ENCODE data around the gene SIRT4.

SIRT4 gene

GRCh38 chr12:120278137-120279069, 23.7 kb upstream of the SIRT4 start:
- no peak for DNase-seq

GRCh38 chr12:120283318-120283717, 18.8 kb upstream of the SIRT4 start:
- DNase-seq: peak; percentile 31

DNA sequence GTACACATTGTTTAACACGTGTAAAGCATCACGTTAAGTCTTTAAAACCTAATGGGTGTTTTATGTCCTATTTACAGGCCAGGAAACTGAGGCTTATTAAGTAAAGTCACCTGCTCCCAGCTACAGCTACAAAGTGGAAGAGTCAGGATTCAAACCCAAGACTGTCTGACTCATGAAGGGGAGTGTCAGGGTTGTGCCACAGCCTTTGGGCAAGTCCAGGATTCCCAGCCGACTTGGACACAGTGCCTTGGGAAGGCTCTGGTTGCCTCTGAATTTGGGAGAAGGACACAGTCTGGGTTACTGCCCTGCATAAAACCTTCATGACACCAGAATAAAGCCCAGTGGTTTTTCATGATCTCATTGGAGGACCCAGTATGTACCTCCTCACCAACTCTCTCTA, 17.7 kb upstream of the SIRT4 start:
- no peak for DNase-seq

DNA sequence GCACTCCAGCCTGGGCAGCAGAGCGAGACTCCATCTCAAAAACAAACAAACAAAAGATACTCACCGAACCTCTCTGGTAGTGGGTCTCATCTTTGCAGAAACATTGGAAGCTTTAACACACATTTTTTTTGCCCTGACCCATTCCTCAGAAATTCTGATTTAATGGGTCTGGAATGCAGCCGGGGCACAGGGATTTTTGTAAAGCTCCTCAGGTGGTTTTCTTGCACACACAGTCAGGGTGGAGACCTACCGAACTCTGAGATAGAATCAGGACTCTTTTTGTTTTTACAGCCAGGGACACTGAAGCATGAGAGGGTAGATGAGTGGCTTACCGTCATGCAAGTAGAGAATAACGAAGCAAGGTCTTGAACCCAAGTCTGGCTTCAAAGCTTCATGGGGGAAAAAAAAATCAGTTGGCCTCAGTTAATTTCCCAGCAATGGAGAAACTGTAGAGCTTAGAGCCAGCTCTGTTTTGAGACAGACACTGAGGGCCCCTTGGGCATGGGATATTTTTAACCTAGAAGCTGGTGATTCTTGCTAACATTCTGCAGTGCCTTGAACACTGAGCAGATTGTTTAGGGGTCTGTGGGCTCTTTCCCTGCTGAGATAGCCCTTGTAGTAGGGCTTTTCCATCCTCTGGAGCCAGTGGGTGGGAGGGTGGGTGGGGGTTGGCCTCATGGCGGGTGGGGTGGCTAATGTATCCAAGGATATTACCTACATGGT, 15.2 kb upstream of the SIRT4 start:
- no peak for DNase-seq

DNA sequence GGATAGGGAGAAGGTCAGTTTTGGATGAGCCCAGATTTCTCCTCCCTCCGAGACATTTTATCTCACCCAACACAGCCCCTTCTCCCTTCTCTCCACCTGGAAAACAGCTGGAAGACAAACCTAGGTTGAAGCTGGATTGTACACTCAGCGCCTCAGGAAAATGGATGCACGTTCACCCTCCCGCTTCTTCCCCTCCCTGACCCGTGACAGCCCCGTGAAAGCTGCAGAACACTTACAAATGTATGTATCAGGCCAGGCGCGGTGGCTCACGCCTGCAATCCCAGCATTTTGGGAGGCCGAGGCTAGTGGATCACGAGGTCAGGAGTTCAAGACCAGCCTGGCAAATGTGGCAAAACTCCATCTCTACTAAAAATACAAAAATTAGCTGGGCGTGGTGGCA, 14.6 kb upstream of the SIRT4 start:
- DNase-seq: no peak

DNA sequence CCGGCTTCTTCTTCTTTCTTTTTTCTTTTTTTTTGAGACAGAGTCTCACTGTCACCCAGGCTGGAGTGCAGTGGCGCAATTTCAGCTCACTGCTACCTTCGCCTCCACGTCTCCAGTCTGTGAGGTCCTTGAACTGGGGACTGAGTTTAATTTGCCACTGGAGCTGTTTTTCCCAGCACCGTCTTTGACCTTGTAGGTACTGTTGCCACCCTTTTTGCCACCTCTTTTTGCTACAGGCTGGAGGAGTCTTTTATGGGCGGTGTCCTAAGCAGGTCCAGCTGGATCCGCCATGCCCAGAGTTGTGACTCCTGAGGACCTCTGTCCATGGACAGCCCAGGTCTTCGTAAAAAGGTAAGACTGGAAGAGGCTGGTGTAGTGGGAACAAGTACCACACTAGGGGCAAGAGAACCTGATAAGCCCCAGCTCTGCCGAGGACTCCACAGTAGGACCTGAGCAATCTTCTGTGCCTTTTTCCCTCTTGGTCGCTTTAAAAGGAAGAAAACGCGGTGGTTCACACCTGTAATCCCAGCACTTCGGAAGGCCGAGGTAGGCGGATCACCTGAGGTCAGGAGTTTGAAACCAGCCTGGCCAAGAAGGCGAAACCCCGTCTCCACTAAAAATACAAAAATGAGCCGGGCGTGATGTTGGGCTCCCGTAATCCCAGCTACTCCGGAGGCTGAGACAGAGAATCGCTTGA, 11.4 kb upstream of the SIRT4 start:
- DNase-seq: no peak

GRCh38 chr12:120292411-120292660, 9.8 kb upstream of the SIRT4 start:
- no peak for DNase-seq

DNA sequence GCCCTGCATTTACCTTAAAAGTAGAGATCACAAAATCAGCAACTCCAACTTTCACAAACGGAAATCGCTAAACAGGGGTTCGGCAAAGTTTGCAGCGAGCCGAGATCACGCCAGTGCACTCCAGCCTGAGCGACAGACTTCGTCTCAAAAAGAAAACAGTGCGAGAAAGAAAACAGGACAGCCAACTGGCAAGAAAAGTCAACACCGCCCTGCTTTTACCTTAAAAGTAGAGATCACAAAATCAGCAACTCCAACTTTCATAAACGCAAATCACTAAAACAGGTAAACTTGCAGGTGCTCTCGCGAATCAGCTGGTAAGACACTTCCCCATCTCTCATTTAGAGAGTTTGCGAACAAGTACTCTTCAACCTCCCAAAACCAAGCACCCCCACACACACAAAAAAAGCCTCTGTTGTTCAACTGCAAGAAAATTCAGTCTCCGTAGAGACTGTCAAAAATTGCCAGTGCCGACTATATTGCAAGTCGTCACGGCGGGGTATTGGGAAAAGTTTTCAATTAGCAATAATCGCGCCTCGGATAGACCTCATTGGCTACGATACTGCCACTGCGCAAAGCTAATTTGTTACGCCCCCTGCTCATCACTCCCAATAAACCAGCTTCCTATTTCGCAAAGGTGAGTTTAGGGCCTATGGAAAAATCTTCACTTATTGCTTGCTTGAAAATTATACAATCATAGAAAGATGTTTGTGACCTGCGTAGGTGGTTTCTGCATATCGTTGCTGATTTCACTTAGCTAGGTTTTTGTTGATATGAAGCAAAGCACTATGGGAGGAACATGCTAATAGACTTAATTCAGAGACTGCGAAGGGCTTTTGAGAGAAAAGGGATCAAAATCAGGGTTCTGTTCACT, 9.2 kb upstream of the SIRT4 start, which contains the start of gene RNU4-1:
Gene RNU4-1 (minus strand): TSS at position 577 of the 871 bp plus-strand sequence.
- peak; percentile 98 for DNase-seq

GRCh38 chr12:120314220-120314619, 12.1 kb downstream of the SIRT4 start:
- DNase-seq: no peak

DNA sequence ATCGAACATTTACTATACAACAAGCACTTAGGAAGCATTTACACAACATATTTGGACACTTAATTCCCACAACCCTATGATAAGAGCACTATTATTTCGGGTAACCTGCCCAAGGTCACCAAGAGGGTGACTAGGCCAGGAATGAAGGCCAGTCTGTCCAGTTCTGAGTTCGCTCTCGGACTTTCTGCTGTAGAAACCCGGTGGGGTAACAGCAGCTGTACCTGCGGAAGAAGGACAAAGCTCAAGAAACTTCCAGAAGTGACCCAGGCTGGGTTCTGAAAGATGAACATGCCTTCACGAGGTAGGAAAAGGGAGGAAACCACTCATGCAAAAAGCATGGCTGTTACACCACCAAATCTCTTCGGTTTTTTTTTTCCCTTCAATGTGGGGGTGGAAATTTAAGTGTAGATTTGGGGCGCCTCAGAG, 14.7 kb downstream of the SIRT4 start:
- no peak for DNase-seq

DNA sequence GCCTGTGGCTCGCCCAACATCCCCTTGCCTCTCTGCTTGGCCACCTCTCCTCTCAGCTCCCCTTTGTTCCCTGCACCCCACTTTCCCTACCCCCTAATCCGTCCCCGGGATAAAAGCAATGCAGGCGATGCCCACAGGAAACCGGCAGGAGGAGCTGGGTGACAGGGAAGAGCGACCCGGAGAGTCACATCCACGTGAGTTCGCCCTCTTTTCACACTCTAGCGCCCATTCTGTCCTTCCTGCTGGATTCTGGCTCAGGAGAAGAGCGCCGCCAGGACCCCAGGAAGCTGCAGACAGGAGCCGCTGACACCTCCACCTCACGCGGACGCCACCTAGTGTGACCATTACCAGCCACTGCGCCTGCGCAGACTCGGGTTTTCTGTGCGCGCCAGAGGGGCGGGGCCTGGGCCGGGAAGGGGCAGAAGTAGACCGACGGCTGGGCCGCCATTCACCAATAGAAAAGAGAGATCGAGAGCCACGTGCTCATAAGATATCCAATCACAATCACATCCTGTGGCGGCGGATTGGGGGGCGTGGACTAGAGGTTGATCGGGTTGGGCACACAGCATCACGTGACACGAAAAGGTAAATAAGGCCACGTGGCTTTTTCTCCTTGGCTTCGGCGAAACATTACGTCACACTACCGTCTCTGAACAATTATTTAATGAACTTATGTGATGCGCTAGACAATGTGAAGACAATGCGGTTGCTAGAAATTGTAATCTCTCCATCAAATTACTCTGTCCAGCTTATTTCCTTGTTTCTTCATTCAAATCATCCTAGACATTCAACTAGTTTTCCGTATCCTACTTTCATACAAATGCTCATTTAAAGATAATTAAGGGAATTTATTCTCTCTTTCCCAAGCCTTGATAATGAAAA, 15.3 kb downstream of the SIRT4 start:
- DNase-seq: peak; percentile 99

DNA sequence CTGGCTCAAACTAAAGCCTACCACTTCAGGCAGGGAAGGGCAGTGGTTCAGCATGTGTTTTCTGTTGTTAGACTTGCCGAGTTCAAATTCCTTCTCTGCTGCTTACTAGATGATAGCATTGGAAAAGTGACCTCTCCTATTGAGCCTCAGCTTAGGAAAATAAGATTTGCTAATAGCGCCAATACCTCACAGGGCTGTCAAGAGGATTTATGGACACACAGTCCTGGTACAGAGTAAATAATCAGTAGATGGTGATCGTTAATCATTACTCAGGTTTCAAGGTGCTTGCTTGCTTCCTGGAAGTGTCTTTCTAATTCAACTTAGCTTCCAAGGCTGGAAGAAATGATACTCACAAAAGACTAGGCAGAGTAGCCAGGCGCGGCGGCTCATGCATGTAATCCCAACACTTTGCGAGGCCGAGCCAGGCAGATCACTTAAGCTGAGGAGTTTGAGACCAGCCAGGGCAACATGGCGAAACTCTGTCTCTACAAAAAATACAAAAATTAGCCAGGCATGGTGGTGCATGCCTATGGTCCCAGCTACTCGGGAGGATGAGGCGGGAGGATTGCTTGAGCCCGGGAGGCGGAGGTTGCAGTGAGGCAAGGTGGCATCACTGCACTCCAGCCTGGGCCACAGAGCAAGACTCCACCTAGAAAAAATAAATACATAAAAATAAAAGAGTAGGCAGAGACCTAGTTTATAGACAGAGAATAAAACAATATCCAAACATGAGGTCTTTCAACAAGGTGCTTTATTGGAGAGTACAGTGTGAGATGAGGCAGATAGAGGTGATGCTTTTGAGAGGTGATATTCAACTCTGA, 19.5 kb downstream of the SIRT4 start:
- no peak for DNase-seq

- no peak for DNase-seq
Measured at GRCh38 chr12:120323772-120324171, 21.7 kb downstream of the SIRT4 start.

GRCh38 chr12:120324841-120325417, 22.8 kb downstream of the SIRT4 start:
- DNase-seq: no peak

DNA sequence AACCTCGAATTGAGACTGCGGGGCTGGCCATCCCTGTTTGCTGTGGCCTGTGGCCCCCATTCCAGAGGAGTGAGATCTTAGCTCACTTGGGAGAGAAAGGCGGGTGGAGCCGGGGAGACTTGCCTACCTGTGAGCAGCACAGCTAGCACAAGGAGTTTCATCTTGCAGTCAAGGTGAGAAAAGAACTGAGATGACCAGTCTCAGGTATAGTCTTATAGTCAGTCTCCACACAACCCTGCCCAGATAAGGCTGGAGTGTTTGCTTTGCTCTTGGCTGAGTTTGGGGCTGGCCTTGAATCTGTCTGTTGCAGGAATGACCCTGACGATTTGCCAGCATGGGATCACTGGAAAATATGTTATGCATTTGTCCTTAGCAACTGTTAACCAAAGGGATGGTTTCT, 25.5 kb downstream of the SIRT4 start, which contains the start of gene PLA2G1B:
Gene PLA2G1B (minus strand): TSS at position 187 of the 400 bp plus-strand sequence. CDS start 26 bp downstream, at position 161.
- no peak for DNase-seq

- DNase-seq: no peak
Measured at GRCh38 chr12:120328228-120328627, 26.1 kb downstream of the SIRT4 start.

DNA sequence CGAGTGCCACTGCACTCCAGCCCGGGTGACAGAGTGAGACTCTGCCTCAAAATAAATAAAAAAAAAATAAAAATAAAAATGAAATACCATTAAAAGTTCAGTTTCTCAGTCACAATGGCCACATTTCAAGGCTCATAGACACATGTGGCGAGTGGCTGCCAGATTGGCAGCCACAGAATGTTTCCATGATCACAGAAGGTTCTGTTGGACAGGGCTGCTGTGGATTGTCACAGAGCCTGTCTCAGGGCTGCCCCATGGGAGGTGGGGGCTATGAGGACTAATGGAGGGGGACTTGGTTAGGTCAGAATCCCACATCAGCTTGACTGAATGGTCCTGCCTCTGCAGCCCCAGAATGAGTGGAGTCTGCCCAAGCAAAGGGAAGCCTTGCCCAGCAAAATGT, 29.3 kb downstream of the SIRT4 start:
- DNase-seq: no peak

- no peak for DNase-seq
Measured at GRCh38 chr12:120332041-120332440, 29.9 kb downstream of the SIRT4 start.

DNA sequence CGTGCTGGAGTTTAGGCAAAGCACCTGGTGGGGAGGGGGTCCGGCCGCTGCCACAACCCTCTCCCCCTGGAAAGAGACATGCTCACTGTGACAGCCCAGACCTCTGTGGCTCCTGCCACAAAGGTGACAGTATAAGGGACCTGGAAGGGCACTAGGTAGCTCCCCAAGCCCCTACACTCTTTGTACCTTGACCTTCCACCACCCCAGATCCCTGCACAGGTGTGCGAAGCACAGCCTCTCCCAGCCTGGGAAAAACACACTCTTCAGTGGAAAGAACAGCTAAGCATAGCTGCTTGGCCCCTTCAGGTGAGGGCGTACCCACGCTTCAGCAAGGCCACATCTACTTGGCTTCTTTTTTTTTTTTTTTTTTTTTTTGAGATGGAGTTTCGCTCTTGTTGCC, 30.4 kb downstream of the SIRT4 start:
- DNase-seq: no peak

DNA sequence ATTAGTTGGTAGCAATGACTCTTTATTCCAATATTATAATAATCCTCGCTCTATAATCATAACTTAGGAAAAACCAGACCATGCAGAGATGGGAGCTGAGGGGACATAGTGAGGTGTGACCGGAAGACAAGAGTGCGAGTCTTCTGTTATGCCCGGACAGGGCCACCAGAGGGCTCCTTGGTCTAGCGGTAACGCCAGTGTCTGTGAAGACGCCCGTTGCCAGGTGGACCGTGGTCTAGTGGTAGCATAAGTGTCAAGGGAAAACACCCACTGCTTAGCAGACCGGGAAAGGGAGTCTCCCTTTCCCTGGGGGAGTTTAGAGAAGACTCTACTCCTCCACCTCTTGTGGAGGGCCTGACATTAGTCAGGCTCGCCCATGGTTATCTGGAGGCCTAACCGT, 33.3 kb downstream of the SIRT4 start:
- peak; percentile 36 for DNase-seq
